Activated B cell treated with CpG ODN at 0.5 μM for 24 hours (primary cell): Measurements from ENCODE around the gene SLC28A1. TPM values are rescaled to one million over a fixed set of nuclear protein-coding genes. Genes with fewer than 3 reads are reported as not detected.

Experiments used
- ATAC-seq: fragments of 200-7000 bp; cut with Tn5 transposase; one replicate; pipeline ENCODE4 v1.10.0; 2021; ENCODE audit warnings: low read depth, mild to moderate bottlenecking, moderate library complexity
- CTCF ChIA-PET: fragments of 350-600 bp; sonication (Branson Sonifier 250); formaldehyde crosslinking; loops from one replicate; lab custom pipeline; 2021; ENCODE audit warnings: antibody characterized with exemption; lab: Charles Lee
- POLR2A ChIA-PET: fragments of 350-600 bp; sonication (Branson Sonifier 250); formaldehyde crosslinking; loops from one replicate; lab custom pipeline; 2021; ENCODE audit warnings: antibody characterized with exemption; lab: Charles Lee
- DNase-seq: peaks from one replicate; pipeline ENCODE4 v3.0.0; 2022
- H3K27ac Mint-ChIP-seq: one replicate; pipeline ENCODE4 v1.8.0; 2020; ENCODE audit warnings: mixed read lengths
- H3K27me3 Mint-ChIP-seq: one replicate; pipeline ENCODE4 v1.8.0; 2021; ENCODE audit warnings: mixed read lengths
- H3K36me3 Mint-ChIP-seq: one replicate; pipeline ENCODE4 v1.8.0; 2021; ENCODE audit warnings: low read depth, mixed read lengths
- H3K4me1 Mint-ChIP-seq: one replicate; pipeline ENCODE4 v1.8.0; 2021; ENCODE audit warnings: mixed read lengths
- H3K4me3 Mint-ChIP-seq: one replicate; pipeline ENCODE4 v1.8.0; 2020; ENCODE audit warnings: mild to moderate bottlenecking, mixed read lengths
- H3K9me3 Mint-ChIP-seq: one replicate; pipeline ENCODE4 v1.8.0; 2020; ENCODE audit warnings: mixed read lengths
- CTCF ChIP-seq: fragments of 200-600 bp; IDR thresholded peaks from one replicate; pipeline ENCODE4 v1.8.0; 2022; ENCODE audit warnings: antibody characterized with exemption, mild to moderate bottlenecking
- intact Hi-C: fragments of 100-400 bp; cut with micrococcal nuclease; formaldehyde crosslinking; loops from one replicate; pipeline ENCODE4 v1.15.1; 2024
- total RNA-seq: library from RNA; stranded (reverse); gene quantifications from 2 replicates; pipeline ENCODE4 v1.2.3, GENCODE V29; 2022

Gene SLC28A1
- total RNA-seq, 1 donor from 2014 or later = not detected

GRCh38 chr15:84926491-84927230 is 42.2 kb downstream of the SLC28A1 start:
- no peaks in the 10 kb centered on the region for H3K36me3 Mint-ChIP-seq
- DNase-seq (no peak), ATAC-seq (no peak)
- H3K4me1 Mint-ChIP-seq = peaks cover 5% of the 10 kb centered on the region
- no peak for TF ChIP-seq CTCF
- H3K27me3 Mint-ChIP-seq = no peaks in the 10 kb centered on the region
- POLR2A ChIA-PET = no interaction called here
- no peak overlapping the region for H3K27ac Mint-ChIP-seq
- no peaks in the 10 kb centered on the region for H3K9me3 Mint-ChIP-seq
- intact Hi-C loops = no loop called here
- CTCF ChIA-PET = interaction anchor here (2.8 kb wide), 1 partner anchor 339 kb away, joined by 9 read pairs; no protein-coding TSS in a partner anchor
- no peak overlapping the region for H3K4me3 Mint-ChIP-seq

DNA sequence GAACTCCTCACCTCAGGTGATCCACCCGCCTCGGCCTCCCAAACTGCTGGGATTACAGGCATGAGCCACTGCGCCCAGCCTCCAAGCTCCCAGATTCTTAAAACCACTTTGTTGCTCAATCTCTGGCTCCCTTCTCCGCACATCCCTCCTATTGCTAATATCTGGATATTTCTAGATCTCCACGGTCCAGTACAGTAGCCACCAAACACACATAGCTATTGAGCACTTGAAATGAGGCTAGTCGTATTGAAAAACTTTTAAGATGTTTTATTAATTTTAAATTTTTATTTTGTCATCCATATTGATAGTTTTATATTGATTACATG is 44.3 kb downstream of the SLC28A1 start:
- no peak for TF ChIP-seq CTCF
- Mint-ChIP-seq H3K27me3 (no peaks in the 10 kb centered on the region), H3K27ac (no peak overlapping the region), H3K4me3 (no peak overlapping the region), H3K4me1 (peaks cover 5% of the 10 kb centered on the region), H3K9me3 (no peaks in the 10 kb centered on the region), H3K36me3 (no peaks in the 10 kb centered on the region)
- no peak for ATAC-seq
- DNase-seq = no peak
- POLR2A ChIA-PET = interaction anchor here (1.4 kb wide), 1 partner anchor 341 kb away, joined by 14 read pairs; no protein-coding TSS in a partner anchor
- CTCF ChIA-PET = interaction anchor here (1.0 to 2.8 kb wide), 7 partner anchors 27 to 358 kb away, joined by 3 to 30 read pairs (median 8); partner anchors contain the start of gene WDR73
- intact Hi-C loops = loop anchor here (1.0 kb wide), 7 partner anchors 81 to 359 kb away; partner anchors contain the start of genes NMB and WDR73

GRCh38 chr15:84929795-84930603 is 45.5 kb downstream of the SLC28A1 start:
- Mint-ChIP-seq H3K4me1 (peaks cover 5% of the 10 kb centered on the region), H3K27ac (no peak overlapping the region), H3K4me3 (no peak overlapping the region), H3K27me3 (no peaks in the 10 kb centered on the region), H3K9me3 (no peaks in the 10 kb centered on the region), H3K36me3 (no peaks in the 10 kb centered on the region)
- ChIA-PET CTCF (interaction anchor here (2.8 kb wide), 1 partner anchor 359 kb away, joined by 14 read pairs; no protein-coding TSS in a partner anchor), POLR2A (no interaction called here)
- DNase-seq = no peak
- intact Hi-C loops = no loop called here
- ATAC-seq = no peak
- no peak for TF ChIP-seq CTCF

DNA sequence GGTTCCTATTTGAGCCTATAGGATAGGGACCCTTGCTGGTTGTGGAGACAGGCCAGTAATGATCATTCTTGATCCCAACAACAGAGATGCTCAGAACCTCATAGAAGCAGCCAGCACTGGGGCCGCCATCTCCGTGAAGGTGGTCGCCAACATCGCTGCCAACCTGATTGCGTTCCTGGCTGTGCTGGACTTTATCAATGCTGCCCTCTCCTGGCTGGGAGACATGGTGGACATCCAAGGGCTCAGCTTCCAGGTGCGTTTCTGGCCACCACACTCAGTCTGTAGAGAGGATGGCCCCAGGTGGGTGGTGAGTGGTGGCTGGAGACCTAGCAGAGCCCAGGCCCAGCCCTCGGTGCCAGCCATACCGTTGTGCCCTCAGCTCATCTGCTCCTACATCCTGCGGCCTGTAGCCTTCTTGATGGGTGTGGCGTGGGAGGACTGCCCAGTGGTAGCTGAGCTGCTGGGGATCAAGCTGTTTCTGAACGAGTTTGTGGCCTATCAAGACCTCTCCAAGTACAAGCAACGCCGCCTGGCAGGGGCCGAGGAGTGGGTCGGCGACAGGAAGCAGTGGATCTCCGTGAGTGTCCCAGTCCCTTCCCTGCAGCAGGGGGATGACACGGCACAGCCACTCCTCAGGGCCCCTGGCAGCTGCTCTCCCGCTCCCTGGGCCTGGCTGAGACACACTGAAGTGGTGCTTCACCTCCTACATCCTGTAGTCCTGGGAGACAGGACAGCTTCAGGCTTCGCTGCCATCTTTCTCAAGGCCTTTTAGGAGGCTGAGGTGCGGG is 50.7 kb downstream of the SLC28A1 start:
- Mint-ChIP-seq H3K27ac (no peak overlapping the region), H3K36me3 (no peaks in the 10 kb centered on the region), H3K27me3 (peaks cover 4% of the 10 kb centered on the region), H3K4me3 (no peak overlapping the region), H3K4me1 (no peaks in the 10 kb centered on the region), H3K9me3 (no peaks in the 10 kb centered on the region)
- no peak for ATAC-seq
- POLR2A ChIA-PET = no interaction called here
- TF ChIP-seq CTCF = no peak
- CTCF ChIA-PET = no interaction called here
- no peak for DNase-seq
- intact Hi-C loops = no loop called here
